GM18519 (cell line): Measurements from ENCODE around the gene ASF1B.

Experiments
- ATAC-seq: cut with Tn5 transposase; IDR thresholded peaks from one replicate; pipeline ENCODE4 v1.9.1; 2021; ENCODE audit warnings: mild to moderate bottlenecking, moderate library complexity; ENCODE audit not compliant: unreplicated experiment, low FRiP score

ASF1B gene

GRCh38 chr19:14112051-14112808 is 24.2 kb downstream of the ASF1B start:
- no peak for ATAC-seq

GRCh38 chr19:14111486-14111885 is 24.9 kb downstream of the ASF1B start:
- ATAC-seq: no peak

- no peak for ATAC-seq
Measured at GRCh38 chr19:14110650-14111049, 25.7 kb downstream of the ASF1B start.

GRCh38 chr19:14107581-14108461 is 28.6 kb downstream of the ASF1B start:
- no peak for ATAC-seq

GRCh38 chr19:14106840-14107239 is 29.5 kb downstream of the ASF1B start:
- no peak for ATAC-seq

GRCh38 chr19:14105680-14106079 is 30.7 kb downstream of the ASF1B start:
- no peak for ATAC-seq

GRCh38 chr19:14103310-14103709 is 33.1 kb downstream of the ASF1B start:
- no peak for ATAC-seq

GRCh38 chr19:14102756-14103155 is 33.6 kb downstream of the ASF1B start:
- ATAC-seq: no peak

- no peak for ATAC-seq
Measured at GRCh38 chr19:14102102-14102696, 34.2 kb downstream of the ASF1B start.

GRCh38 chr19:14101003-14101545 is 35.3 kb downstream of the ASF1B start:
- ATAC-seq: no peak

- no peak for ATAC-seq
Measured at GRCh38 chr19:14097532-14098151, 38.7 kb downstream of the ASF1B start.

GRCh38 chr19:14096272-14096992 is 40.0 kb downstream of the ASF1B start:
- ATAC-seq: no peak

GRCh38 chr19:14094854-14095253 is 41.5 kb downstream of the ASF1B start:
- ATAC-seq: no peak

GRCh38 chr19:14093117-14093823 is 43.1 kb downstream of the ASF1B start:
- no peak for ATAC-seq

GRCh38 chr19:14091813-14092462 is 44.5 kb downstream of the ASF1B start:
- ATAC-seq: no peak

GRCh38 chr19:14091081-14091812 is 45.1 kb downstream of the ASF1B start:
- peak; percentile 35 for ATAC-seq

- peak; percentile 10 for ATAC-seq
Measured at GRCh38 chr19:14090509-14091080, 45.8 kb downstream of the ASF1B start, which contains the start of gene SAMD1. Gene SAMD1, minus strand, starts transcription at chr19:14090751.
